Ascending aorta (tissue), 2 donors: ENCODE results near the gene URB1. TPM values are rescaled to one million over a fixed set of nuclear protein-coding genes. Genes with fewer than 3 reads are reported as not detected.

Experiments
- DNase-seq, 2 donors: peaks; one replicate each; pipeline ENCODE4 v3.0.0-alpha.2; 2019; ENCODE audit warnings: low spot score in 2 of 2
- H3K27ac ChIP-seq, 2 donors: fragments of 200-600 bp; sonication (generic); one replicate each; pipeline ENCODE4 v1.5.1; 2016 to 2017; ENCODE audit warnings: mild to moderate bottlenecking in 1 of 2
- H3K27me3 ChIP-seq: fragments of 200-600 bp; sonication (generic); one replicate; pipeline ENCODE4 v1.5.1; 2017
- H3K36me3 ChIP-seq, 2 donors: fragments of 200-600 bp; sonication (generic); one replicate each; pipeline ENCODE4 v1.5.1; 2016
- H3K4me1 ChIP-seq, 2 donors: fragments of 200-600 bp; sonication (generic); one replicate each; pipeline ENCODE4 v1.5.1; 2016 to 2017; ENCODE audit warnings: mild to moderate bottlenecking in 1 of 2
- H3K4me3 ChIP-seq, 2 donors: fragments of 200-600 bp; sonication (generic); one replicate each; pipeline ENCODE4 v1.5.1; 2016 to 2017; ENCODE audit warnings: mild to moderate bottlenecking in 1 of 2
- H3K9me3 ChIP-seq, 2 donors: fragments of 200-600 bp; sonication (generic); one replicate each; pipeline ENCODE4 v1.5.1; 2016
- intact Hi-C: fragments of 100-400 bp; cut with DNase I; formaldehyde crosslinking; loops from one replicate; pipeline ENCODE4 v1.15.1; 2023
- total RNA-seq: library from RNA; depleted of rRNA; stranded (reverse); fragments of >200 nt; gene quantifications from one replicate; pipeline ENCODE4 v1.1.0, GENCODE V29; 2016
- TF ChIP-seq, protein P1 (sequence below), 3 experiments: fragments of 200-600 bp in 2 of 3; fragments of 450-650 bp in 1 of 3; sonication (generic) in 2 of 3; IDR thresholded peaks; one replicate each; pipeline ENCODE4 v1.5.1; 2016 to 2019; ENCODE audit warnings: antibody characterized with exemption in 3 of 3, mild to moderate bottlenecking in 1 of 3, moderate library complexity in 1 of 3

The URB1 gene
- total RNA-seq, 1 donor from 2014 or later, result 35.4 TPM

DNA sequence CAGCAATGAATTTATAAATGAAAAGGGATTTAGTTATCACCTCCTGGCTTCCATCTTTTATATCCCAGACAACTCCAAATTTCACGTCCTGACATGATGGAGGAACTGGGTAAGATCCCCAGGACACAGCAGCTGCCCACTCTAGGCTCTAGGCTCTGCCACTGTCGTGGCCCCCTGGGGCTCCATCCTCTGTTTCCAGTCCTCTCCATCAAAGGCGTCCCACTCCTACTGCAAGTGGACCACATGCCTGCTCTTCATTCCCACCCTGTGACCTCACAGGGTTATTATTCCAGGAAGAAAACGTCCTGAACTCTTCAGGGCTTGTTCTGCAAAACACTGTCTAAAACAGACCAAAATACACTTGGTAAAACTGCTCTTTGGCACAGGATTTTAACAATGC lies 11.9 kb downstream of the URB1 start:
- Histone ChIP-seq H3K9me3 (no peaks in the 10 kb centered on the region), H3K27me3 (no peaks in the 10 kb centered on the region), H3K27ac (peak overlapping the region; percentile 86 to 95), H3K4me1 (peaks cover 23 to 68% of the 10 kb centered on the region in 2 donors), H3K36me3 (peaks cover 26 to 50% of the 10 kb centered on the region in 2 donors), H3K4me3 (no peak overlapping the region)
- TF ChIP-seq, protein P1, sequence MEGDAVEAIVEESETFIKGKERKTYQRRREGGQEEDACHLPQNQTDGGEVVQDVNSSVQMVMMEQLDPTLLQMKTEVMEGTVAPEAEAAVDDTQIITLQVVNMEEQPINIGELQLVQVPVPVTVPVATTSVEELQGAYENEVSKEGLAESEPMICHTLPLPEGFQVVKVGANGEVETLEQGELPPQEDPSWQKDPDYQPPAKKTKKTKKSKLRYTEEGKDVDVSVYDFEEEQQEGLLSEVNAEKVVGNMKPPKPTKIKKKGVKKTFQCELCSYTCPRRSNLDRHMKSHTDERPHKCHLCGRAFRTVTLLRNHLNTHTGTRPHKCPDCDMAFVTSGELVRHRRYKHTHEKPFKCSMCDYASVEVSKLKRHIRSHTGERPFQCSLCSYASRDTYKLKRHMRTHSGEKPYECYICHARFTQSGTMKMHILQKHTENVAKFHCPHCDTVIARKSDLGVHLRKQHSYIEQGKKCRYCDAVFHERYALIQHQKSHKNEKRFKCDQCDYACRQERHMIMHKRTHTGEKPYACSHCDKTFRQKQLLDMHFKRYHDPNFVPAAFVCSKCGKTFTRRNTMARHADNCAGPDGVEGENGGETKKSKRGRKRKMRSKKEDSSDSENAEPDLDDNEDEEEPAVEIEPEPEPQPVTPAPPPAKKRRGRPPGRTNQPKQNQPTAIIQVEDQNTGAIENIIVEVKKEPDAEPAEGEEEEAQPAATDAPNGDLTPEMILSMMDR (IDR thresholded peaks at IDR 0.05), result no peak
- intact Hi-C loops, result loop anchor here (1.0 kb wide), 1 partner anchor 9 kb away; no protein-coding TSS in a partner anchor
- DNase-seq, result peak in 1 of 2 donors; percentile 83

DNA sequence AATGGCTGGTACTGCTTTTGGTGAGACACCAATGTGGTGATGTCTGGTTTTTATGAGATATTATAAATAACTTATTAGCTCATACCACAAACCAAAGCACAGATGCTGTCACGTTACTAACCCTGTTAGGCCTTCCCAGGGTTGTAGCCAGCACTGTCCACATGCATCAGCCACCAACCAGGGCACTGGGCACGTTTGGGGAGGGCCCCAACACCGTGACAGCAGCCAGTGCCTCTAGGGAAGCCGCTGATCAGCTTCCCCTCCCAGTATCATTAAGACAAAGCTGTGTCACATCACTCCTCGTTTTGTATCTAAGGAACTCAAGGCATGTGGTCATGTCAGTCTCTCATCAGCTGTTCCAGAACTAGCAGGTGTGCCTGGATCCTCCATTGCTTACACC lies 13.9 kb downstream of the URB1 start:
- intact Hi-C loops, result no loop called here
- peaks cover 23 to 63% of the 10 kb centered on the region in 2 donors for H3K4me1 ChIP-seq
- peaks cover 18 to 47% of the 10 kb centered on the region in 2 donors for H3K36me3 ChIP-seq
- no peaks in the 10 kb centered on the region for H3K9me3 ChIP-seq
- peak overlapping the region; percentile 86 to 95 for H3K27ac ChIP-seq
- TF ChIP-seq, protein P1 (IDR thresholded peaks at IDR 0.05), result no peak
- H3K27me3 ChIP-seq, result no peaks in the 10 kb centered on the region
- no peak overlapping the region for H3K4me3 ChIP-seq
- DNase-seq, result peak in 1 of 2 donors; percentile 80

DNA sequence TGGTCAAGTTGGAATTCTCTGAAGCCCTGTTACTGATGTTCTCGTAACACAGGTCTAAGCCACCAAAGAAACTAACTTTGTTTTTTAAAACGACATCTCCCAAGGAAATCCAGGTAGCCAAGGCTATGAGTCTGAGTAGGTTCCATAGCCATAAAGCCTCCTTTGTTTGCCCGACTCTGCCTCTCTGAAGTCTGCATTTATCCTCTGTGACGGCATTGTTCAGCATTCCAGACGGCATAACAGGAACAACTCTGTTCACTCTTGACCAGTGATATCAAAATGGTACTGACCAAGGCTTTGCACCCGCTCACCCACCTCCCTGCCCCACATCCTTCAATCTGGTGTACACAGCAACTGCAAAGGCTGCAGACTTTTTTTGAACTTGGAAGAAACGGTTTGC lies 14.8 kb downstream of the URB1 start:
- DNase-seq, result no peak
- TF ChIP-seq, protein P1 (IDR thresholded peaks at IDR 0.05), result no peak
- intact Hi-C loops, result no loop called here
- Histone ChIP-seq H3K4me1 (peaks cover 23 to 55% of the 10 kb centered on the region in 2 donors), H3K27ac (peak overlapping the region; percentile 86 to 95), H3K9me3 (no peaks in the 10 kb centered on the region), H3K27me3 (no peaks in the 10 kb centered on the region), H3K36me3 (peaks cover 11 to 38% of the 10 kb centered on the region in 2 donors), H3K4me3 (no peak overlapping the region)

DNA sequence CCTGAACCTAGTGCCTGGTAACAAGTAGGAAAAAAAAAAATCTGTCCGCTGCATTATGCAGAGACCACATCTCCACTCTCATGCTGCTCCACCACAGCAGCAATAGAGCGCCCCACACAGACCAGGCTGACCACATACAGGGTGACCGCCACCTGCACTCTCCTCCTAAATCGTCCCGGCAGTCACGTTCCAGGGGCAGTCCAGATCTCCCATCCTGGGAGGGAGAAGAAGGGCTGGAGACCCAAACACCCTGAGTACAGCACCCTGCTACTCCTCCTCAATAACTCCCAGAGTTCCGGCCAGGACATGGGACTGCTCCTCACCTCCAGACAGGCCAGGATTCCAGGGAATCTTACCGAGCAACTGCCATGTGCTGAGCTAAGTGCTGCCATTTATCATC lies 15.3 kb downstream of the URB1 start:
- TF ChIP-seq, protein P1 (IDR thresholded peaks at IDR 0.05), result no peak
- Histone ChIP-seq H3K4me3 (no peak overlapping the region), H3K27ac (peak overlapping the region; percentile 86 to 95), H3K27me3 (no peaks in the 10 kb centered on the region), H3K36me3 (peaks cover 11 to 33% of the 10 kb centered on the region in 2 donors), H3K4me1 (peaks cover 18 to 50% of the 10 kb centered on the region in 2 donors), H3K9me3 (no peaks in the 10 kb centered on the region)
- peak in 1 of 2 donors; percentile 61 for DNase-seq
- intact Hi-C loops, result no loop called here

DNA sequence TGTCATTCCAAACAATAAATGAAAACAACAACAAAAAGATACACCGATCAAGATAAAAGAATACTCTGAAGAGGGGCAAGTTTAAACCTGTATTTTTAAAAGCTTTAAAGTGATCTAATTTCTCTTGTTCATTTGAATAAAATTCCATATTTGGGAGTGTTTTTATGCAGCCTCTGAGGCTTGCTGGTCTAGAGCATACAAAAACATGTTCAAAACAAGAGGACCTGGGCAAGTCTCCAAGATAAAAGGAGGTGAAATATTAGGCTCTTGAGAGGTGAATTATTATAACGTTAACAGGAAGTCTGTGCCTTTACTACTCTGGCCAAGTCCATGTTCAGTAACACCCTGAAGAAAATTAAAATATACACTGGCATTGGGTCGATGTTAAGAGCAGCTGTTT lies 20.1 kb downstream of the URB1 start:
- Histone ChIP-seq H3K9me3 (no peaks in the 10 kb centered on the region), H3K27me3 (no peaks in the 10 kb centered on the region), H3K27ac (peak overlapping the region; percentile 84 to 86), H3K4me3 (no peak overlapping the region), H3K36me3 (peaks cover 20 to 35% of the 10 kb centered on the region in 2 donors), H3K4me1 (peaks cover 6 to 36% of the 10 kb centered on the region in 2 donors)
- intact Hi-C loops, result loop anchor here (1.0 to 2.0 kb wide), 2 partner anchors 8 to 44 kb away; no protein-coding TSS in a partner anchor
- DNase-seq, result peak in 1 of 2 donors; percentile 19
- TF ChIP-seq, protein P1 (IDR thresholded peaks at IDR 0.05), result no peak
